Natural killer cell (primary cell): ENCODE results near the gene APOL4. TPM values are rescaled to one million over a fixed set of nuclear protein-coding genes. Genes with fewer than 3 reads are reported as not detected.
"Not testable (repeated sequence)": the region's sequence is repeated elsewhere in the genome, so short reads cannot be mapped to it uniquely, and the experiment has no call there.

Source experiments
- ATAC-seq, 3 donors: fragments of 150-1000 bp in 2 of 3; fragments of 200-7000 bp in 1 of 3; cut with Tn5 transposase; 1 replicate in 1 of 3; 2 replicates in 2 of 3; pipeline ENCODE4 v1.10.0; 2021; ENCODE audit warnings: mild to moderate bottlenecking in 2 of 3, moderate library complexity in 2 of 3
- DNase-seq, 2 donors: peaks; one replicate each; pipeline versions ENCODE4 v3.0.0 to v3.0.0-alpha.2; 2013 to 2021; ENCODE audit warnings: mixed read lengths in 1 of 2
- H3K27ac ChIP-seq: one replicate; pipeline ENCODE4 v1.5.1; 2013; ENCODE audit warnings: mild to moderate bottlenecking, low read length
- H3K27me3 ChIP-seq: one replicate; pipeline ENCODE4 v1.6.1; 2013; ENCODE audit warnings: low read length; ENCODE audit not compliant: control insufficient read depth, insufficient read depth
- H3K36me3 ChIP-seq: one replicate; pipeline ENCODE4 v1.6.1; 2013; ENCODE audit warnings: low read length; ENCODE audit not compliant: control insufficient read depth, insufficient read depth
- H3K4me1 ChIP-seq: one replicate; pipeline ENCODE4 v1.6.1; 2013; ENCODE audit warnings: low read length; ENCODE audit not compliant: control insufficient read depth, insufficient read depth
- H3K4me3 ChIP-seq: one replicate; pipeline ENCODE4 v1.5.1; 2013; ENCODE audit warnings: low read length
- H3K9me3 ChIP-seq: one replicate; pipeline ENCODE4 v1.6.1; 2013; ENCODE audit warnings: low read length; ENCODE audit not compliant: control insufficient read depth, insufficient read depth
- H3K27ac Mint-ChIP-seq, 2 donors: one replicate each; pipeline ENCODE4 v1.8.0; 2022; ENCODE audit warnings: mild to moderate bottlenecking in 2 of 2, mixed read lengths in 2 of 2, moderate library complexity in 1 of 2
- H3K27me3 Mint-ChIP-seq, 2 donors: one replicate each; pipeline ENCODE4 v1.8.0; 2022; ENCODE audit warnings: low read depth in 2 of 2, mixed read lengths in 2 of 2
- H3K36me3 Mint-ChIP-seq: one replicate; pipeline ENCODE4 v1.8.0; 2022; ENCODE audit warnings: mixed read lengths
- H3K4me1 Mint-ChIP-seq, 2 donors: one replicate each; pipeline ENCODE4 v1.8.0; 2022; ENCODE audit warnings: mixed read lengths in 2 of 2
- H3K4me3 Mint-ChIP-seq: one replicate; pipeline ENCODE4 v1.8.0; 2022; ENCODE audit warnings: mild to moderate bottlenecking, moderate library complexity, mixed read lengths
- H3K9me3 Mint-ChIP-seq, 2 donors: one replicate each; pipeline ENCODE4 v1.8.0; 2022; ENCODE audit warnings: mixed read lengths in 2 of 2
- CTCF ChIP-seq: fragments of 200-600 bp; IDR thresholded peaks from one replicate; pipeline ENCODE4 v1.8.0; 2022; ENCODE audit warnings: antibody characterized with exemption
- WGBS: methylation state at CpG from one replicate; pipeline ENCODE4 v1.1.7; 2013; ENCODE audit warnings: missing lambda C conversion rate; ENCODE audit not compliant: insufficient coverage; 5-methylcytosine and 5-hydroxymethylcytosine counted together
- intact Hi-C: fragments of 100-400 bp; cut with micrococcal nuclease; formaldehyde crosslinking; loops from one replicate; pipeline ENCODE4 v1.14.2; 2022
- total RNA-seq, 4 donors: library from RNA; stranded (reverse); fragments of 120-200 nt in 1 of 4; gene quantifications; one replicate each; pipeline versions ENCODE4 v1.2.3 to v1.2.4, GENCODE V29; 2013 to 2022

Gene APOL4
- total RNA-seq, 3 donors from 2014 or later (not counting 1 experiment from before 2014, with no cell fraction given) = 0.70 TPM; not detected in 2

GRCh38 chr22:36154423-36154945 is 47.1 kb downstream of the APOL4 start:
- WGBS = 100% methylated on average over 2 of the region's 3 CpGs
- Mint-ChIP-seq H3K9me3 (peaks cover 0 to 5% of the 10 kb centered on the region in 2 donors), H3K27me3 (no peaks in the 10 kb centered on the region), H3K36me3 (peaks cover 13% of the 10 kb centered on the region), H3K27ac (peak overlapping the region; percentile 99 to 100), H3K4me1 (peaks cover 88 to 93% of the 10 kb centered on the region in 2 donors), H3K4me3 (peak overlapping the region; percentile 99)
- no peak for DNase-seq
- Histone ChIP-seq H3K36me3 (peaks cover 19% of the 10 kb centered on the region), H3K9me3 (no peaks in the 10 kb centered on the region), H3K27me3 (no peaks in the 10 kb centered on the region), H3K4me3 (no peak overlapping the region), H3K27ac (no peak overlapping the region), H3K4me1 (peaks cover 70% of the 10 kb centered on the region)
- intact Hi-C loops = no loop called here
- ATAC-seq = no peak
- no peak for TF ChIP-seq CTCF

- intact Hi-C loops = no loop called here
- TF ChIP-seq CTCF = no peak
- DNase-seq (no peak), ATAC-seq (no peak)
- Histone ChIP-seq H3K27ac (peak overlapping the region; percentile 18), H3K4me1 (peaks cover 66% of the 10 kb centered on the region), H3K4me3 (no peak overlapping the region), H3K9me3 (no peaks in the 10 kb centered on the region), H3K27me3 (no peaks in the 10 kb centered on the region), H3K36me3 (peaks cover 26% of the 10 kb centered on the region)
- WGBS = 76% methylated on average over 12 of the region's 12 CpGs
- peaks cover 13% of the 10 kb centered on the region for H3K36me3 Mint-ChIP-seq
- H3K4me3 Mint-ChIP-seq = peak overlapping the region; percentile 14
- peaks cover 82 to 85% of the 10 kb centered on the region in 2 donors for H3K4me1 Mint-ChIP-seq
- H3K27me3 Mint-ChIP-seq = no peaks in the 10 kb centered on the region
- H3K27ac Mint-ChIP-seq = peak overlapping the region; percentile 99 to 100
- H3K9me3 Mint-ChIP-seq = peaks cover 0 to 5% of the 10 kb centered on the region in 2 donors
These were observed 47.8 kb downstream of the APOL4 start for GRCh38 chr22:36153501-36154422.

- H3K9me3 ChIP-seq, H3K27me3 ChIP-seq, H3K4me3 Mint-ChIP-seq, intact Hi-C loops, H3K4me3 ChIP-seq, H3K9me3 Mint-ChIP-seq, DNase-seq, H3K27me3 Mint-ChIP-seq, ATAC-seq: not testable (repeated sequence)
- H3K36me3 ChIP-seq = peaks cover 35% of the 10 kb centered on the region
- Mint-ChIP-seq H3K36me3 (peaks cover 13% of the 10 kb centered on the region), H3K27ac (peak overlapping the region in 1 of 2 donors; percentile 99), H3K4me1 (peaks cover 74 to 77% of the 10 kb centered on the region in 2 donors)
- H3K27ac ChIP-seq = peak overlapping the region; percentile 18
- peaks cover 60% of the 10 kb centered on the region for H3K4me1 ChIP-seq
- WGBS = 83% methylated on average over 3 of the region's 4 CpGs
These were observed 48.8 kb downstream of the APOL4 start for GRCh38 chr22:36152821-36153220.

- ATAC-seq = no peak
- Mint-ChIP-seq H3K36me3 (peaks cover 11% of the 10 kb centered on the region), H3K27ac (peak overlapping the region; percentile 22 to 52), H3K27me3 (no peaks in the 10 kb centered on the region), H3K4me1 (peaks cover 67 to 69% of the 10 kb centered on the region in 2 donors), H3K4me3 (peak overlapping the region; percentile 11), H3K9me3 (peaks cover 0 to 5% of the 10 kb centered on the region in 2 donors)
- peaks cover 43% of the 10 kb centered on the region for H3K36me3 ChIP-seq
- H3K27me3 ChIP-seq = no peaks in the 10 kb centered on the region
- no peak overlapping the region for H3K27ac ChIP-seq
- WGBS = 89% methylated on average over 3 of the region's 3 CpGs
- DNase-seq = no peak
- H3K9me3 ChIP-seq = no peaks in the 10 kb centered on the region
- intact Hi-C loops = no loop called here
- H3K4me1 ChIP-seq = peaks cover 53% of the 10 kb centered on the region
- H3K4me3 ChIP-seq = no peak overlapping the region
- TF ChIP-seq CTCF = no peak
These were observed 49.5 kb downstream of the APOL4 start for GRCh38 chr22:36152088-36152487.
